ENCODE results near the gene NAAA.

GRCh38 chr4:75881476-75881875 lies 59.3 kb downstream of the NAAA start:
- TF ChIP-seq, protein P1, sequence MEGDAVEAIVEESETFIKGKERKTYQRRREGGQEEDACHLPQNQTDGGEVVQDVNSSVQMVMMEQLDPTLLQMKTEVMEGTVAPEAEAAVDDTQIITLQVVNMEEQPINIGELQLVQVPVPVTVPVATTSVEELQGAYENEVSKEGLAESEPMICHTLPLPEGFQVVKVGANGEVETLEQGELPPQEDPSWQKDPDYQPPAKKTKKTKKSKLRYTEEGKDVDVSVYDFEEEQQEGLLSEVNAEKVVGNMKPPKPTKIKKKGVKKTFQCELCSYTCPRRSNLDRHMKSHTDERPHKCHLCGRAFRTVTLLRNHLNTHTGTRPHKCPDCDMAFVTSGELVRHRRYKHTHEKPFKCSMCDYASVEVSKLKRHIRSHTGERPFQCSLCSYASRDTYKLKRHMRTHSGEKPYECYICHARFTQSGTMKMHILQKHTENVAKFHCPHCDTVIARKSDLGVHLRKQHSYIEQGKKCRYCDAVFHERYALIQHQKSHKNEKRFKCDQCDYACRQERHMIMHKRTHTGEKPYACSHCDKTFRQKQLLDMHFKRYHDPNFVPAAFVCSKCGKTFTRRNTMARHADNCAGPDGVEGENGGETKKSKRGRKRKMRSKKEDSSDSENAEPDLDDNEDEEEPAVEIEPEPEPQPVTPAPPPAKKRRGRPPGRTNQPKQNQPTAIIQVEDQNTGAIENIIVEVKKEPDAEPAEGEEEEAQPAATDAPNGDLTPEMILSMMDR (IDR thresholded peaks at IDR 0.05) = no peak
- no peak for TF ChIP-seq POLR2A (IDR thresholded peaks at IDR 0.05)
